HepG2 (cell line): ENCODE results near the gene TCF25. TPM values are rescaled to one million over a fixed set of nuclear protein-coding genes. Genes with fewer than 3 reads are reported as not detected.

Experiments used
- CAMTA2 ChIP-seq: sonication (generic); formaldehyde crosslinking; IDR thresholded peaks from 2 replicates; pipeline ENCODE4 v1.4.0; 2020; ENCODE audit warnings: mild to moderate bottlenecking, missing genetic modification reagents, borderline replicate concordance
- FIP1L1 ChIP-seq: fragments of 200-400 bp; formaldehyde crosslinking; IDR thresholded peaks from 2 replicates; pipeline ENCODE4 v1.6.1; 2018; ENCODE audit warnings: low read depth, mild to moderate bottlenecking, low read length, moderate library complexity, borderline replicate concordance; ENCODE audit not compliant: insufficient read depth
- KMT2A ChIP-seq: sonication (generic); formaldehyde crosslinking; IDR thresholded peaks from 2 replicates; pipeline ENCODE4 v1.4.0; 2020; ENCODE audit warnings: missing genetic modification reagents
- MAF1 ChIP-seq: sonication (generic); formaldehyde crosslinking; IDR thresholded peaks from 2 replicates; pipeline ENCODE4 v1.5.0; 2020; ENCODE audit warnings: missing genetic modification reagents, borderline replicate concordance
- MIER3 ChIP-seq: IDR thresholded peaks from 2 replicates; pipeline ENCODE4 v1.6.1; 2016; ENCODE audit warnings: missing compliant biosample characterization, borderline replicate concordance
- MZF1 ChIP-seq: sonication (generic); formaldehyde crosslinking; IDR thresholded peaks from 2 replicates; pipeline ENCODE4 v1.8.1; 2023; ENCODE audit warnings: mild to moderate bottlenecking, missing genetic modification reagents, borderline replicate concordance
- TAF1 ChIP-seq: sonication (generic); formaldehyde crosslinking; IDR thresholded peaks from 2 replicates; pipeline ENCODE4 v1.4.0; 2020; ENCODE audit warnings: missing genetic modification reagents
- TCF12 ChIP-seq, 2 experiments: fragments of 450-650 bp in 1 of 2; sonication (generic) in 1 of 2; formaldehyde crosslinking in 1 of 2; IDR thresholded peaks; 2 replicates each; pipeline versions ENCODE4 v1.6.1 to v1.8.0; 2017 to 2022; ENCODE audit warnings: antibody characterized with exemption in 1 of 2, mild to moderate bottlenecking in 1 of 2, missing genetic modification reagents in 1 of 2, moderate library complexity in 1 of 2
- TEAD3 ChIP-seq: optimal IDR thresholded peaks from 2 replicates; pipeline ENCODE3; 2016; ENCODE audit warnings: borderline replicate concordance
- ZBTB42 ChIP-seq: sonication (generic); formaldehyde crosslinking; IDR thresholded peaks from 2 replicates; pipeline ENCODE4 v1.5.0; 2020; ENCODE audit warnings: mild to moderate bottlenecking, missing genetic modification reagents
- ZIK1 ChIP-seq: sonication (generic); formaldehyde crosslinking; IDR thresholded peaks from 2 replicates; pipeline ENCODE4 v1.5.0; 2020; ENCODE audit warnings: mild to moderate bottlenecking, low read depth, missing genetic modification reagents, borderline replicate concordance
- ZNF329 ChIP-seq: sonication (generic); formaldehyde crosslinking; IDR thresholded peaks from 2 replicates; pipeline ENCODE4 v1.9.0; 2021; ENCODE audit warnings: low read depth, mild to moderate bottlenecking, missing genetic modification reagents
- ZNF773 ChIP-seq: sonication (generic); formaldehyde crosslinking; IDR thresholded peaks from 2 replicates; pipeline ENCODE4 v1.4.0; 2020; ENCODE audit warnings: missing genetic modification reagents, borderline replicate concordance
- ZSCAN20 ChIP-seq: sonication (generic); formaldehyde crosslinking; IDR thresholded peaks from 2 replicates; pipeline ENCODE4 v1.4.0; 2020; ENCODE audit warnings: missing genetic modification reagents, mild to moderate bottlenecking, borderline replicate concordance
- ZSCAN21 ChIP-seq: sonication (generic); formaldehyde crosslinking; IDR thresholded peaks from 2 replicates; pipeline ENCODE4 v1.8.0; 2022; ENCODE audit warnings: mild to moderate bottlenecking, missing genetic modification reagents, moderate library complexity, borderline replicate concordance
- ZSCAN30 ChIP-seq: sonication (generic); formaldehyde crosslinking; IDR thresholded peaks from 2 replicates; pipeline ENCODE4 v1.5.0; 2020; ENCODE audit warnings: mild to moderate bottlenecking, missing genetic modification reagents
- polyA plus RNA-seq, 8 experiments: library from polyadenylated mRNA; depleted of rRNA in 3 of 8; stranded (reverse) in 7 of 8; unstranded in 1 of 8; fragments of >200 nt; fragmentation: Illumina TruSeq in 4 of 8; extraction: Trizol in 4 of 8; gene quantifications; 2 replicates each; pipeline versions ENCODE4 v1.2.1 to v1.2.3, GENCODE V29; 2011 to 2016; ENCODE audit warnings: low read depth in 4 of 8, missing spikeins in 1 of 8, mixed read lengths in 1 of 8; ENCODE audit not compliant: insufficient read depth in 1 of 8
- total RNA-seq, 5 experiments: library from RNA; depleted of rRNA; stranded (reverse); fragments of >200 nt; fragmentation: Illumina TruSeq; extraction: Trizol; gene quantifications; 2 replicates each; pipeline ENCODE4 v1.2.3, GENCODE V29; 2016; ENCODE audit warnings: low read depth in 1 of 5
- TF ChIP-seq, protein P1 (sequence below): sonication (generic); formaldehyde crosslinking; IDR thresholded peaks from 2 replicates; pipeline ENCODE4 v1.8.0; 2022; ENCODE audit warnings: mild to moderate bottlenecking, missing genetic modification reagents, moderate library complexity
- TF ChIP-seq, protein P2 (sequence below): sonication (generic); formaldehyde crosslinking; IDR thresholded peaks from 2 replicates; pipeline ENCODE4 v1.5.1; 2020; ENCODE audit warnings: mild to moderate bottlenecking, missing genetic modification reagents
- TF ChIP-seq, protein P3 (sequence below): sonication (generic); formaldehyde crosslinking; conservative IDR thresholded peaks from 2 replicates; pipeline ENCODE4 v1.4.0; 2020; ENCODE audit warnings: mild to moderate bottlenecking, missing genetic modification reagents, moderate library complexity
- TF ChIP-seq, protein P4 (sequence below): sonication (generic); formaldehyde crosslinking; IDR thresholded peaks from 2 replicates; pipeline ENCODE4 v1.8.0; 2022; ENCODE audit warnings: low read depth, missing genetic modification reagents

TCF25 gene
- total and polyA plus RNA-seq, 2 of the 13 experiments (the other 11 are each of a cell fraction or from before 2014, with no cell fraction given): 138 to 206 TPM

DNA sequence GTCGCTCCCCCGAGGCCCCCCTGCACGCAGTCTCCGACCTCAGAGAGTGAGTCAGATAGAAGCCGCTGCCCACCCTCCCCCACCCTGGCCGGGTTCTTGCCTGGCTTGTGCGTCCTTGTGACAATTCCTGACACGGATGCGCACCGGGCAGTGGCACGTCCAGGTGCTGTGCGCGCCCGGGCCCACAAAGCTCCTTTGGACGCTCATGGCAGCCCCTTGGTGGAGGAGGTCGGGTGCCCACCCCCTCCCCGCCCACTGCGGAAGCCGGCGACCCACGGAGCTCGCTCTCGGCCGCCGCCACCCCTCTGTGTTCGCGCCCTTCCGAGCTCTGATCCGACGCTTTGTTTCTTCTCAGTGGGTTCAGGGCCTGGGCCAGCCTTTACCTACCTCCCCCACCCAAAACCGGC is 49.1 kb downstream of the TCF25 start (continued):
- peak; percentile 76; the same call in 1 of the 2 replicates for TF ChIP-seq ZSCAN20 (CRISPR knock-in tag)
- TF ChIP-seq MAF1 (CRISPR knock-in tag): peak; percentile 33; the same call in 1 of the 2 replicates
- TF ChIP-seq ZSCAN21 (CRISPR knock-in tag): no peak
- TF ChIP-seq, protein P1, sequence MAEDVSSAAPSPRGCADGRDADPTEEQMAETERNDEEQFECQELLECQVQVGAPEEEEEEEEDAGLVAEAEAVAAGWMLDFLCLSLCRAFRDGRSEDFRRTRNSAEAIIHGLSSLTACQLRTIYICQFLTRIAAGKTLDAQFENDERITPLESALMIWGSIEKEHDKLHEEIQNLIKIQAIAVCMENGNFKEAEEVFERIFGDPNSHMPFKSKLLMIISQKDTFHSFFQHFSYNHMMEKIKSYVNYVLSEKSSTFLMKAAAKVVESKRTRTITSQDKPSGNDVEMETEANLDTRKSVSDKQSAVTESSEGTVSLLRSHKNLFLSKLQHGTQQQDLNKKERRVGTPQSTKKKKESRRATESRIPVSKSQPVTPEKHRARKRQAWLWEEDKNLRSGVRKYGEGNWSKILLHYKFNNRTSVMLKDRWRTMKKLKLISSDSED (CRISPR knock-in tag): no peak
- TF ChIP-seq TEAD3 (CRISPR knock-in tag): peak; percentile 26
- TF ChIP-seq ZSCAN30 (CRISPR knock-in tag): 0 out of 2 replicates have a peak, but pooled peaks have one; percentile 30
- no peak for TF ChIP-seq FIP1L1
- TF ChIP-seq KMT2A (CRISPR knock-in tag): no peak
- peak; percentile 28; the same call in 1 of the 2 replicates for TF ChIP-seq ZNF773 (CRISPR knock-in tag)
- TF ChIP-seq, protein P2, sequence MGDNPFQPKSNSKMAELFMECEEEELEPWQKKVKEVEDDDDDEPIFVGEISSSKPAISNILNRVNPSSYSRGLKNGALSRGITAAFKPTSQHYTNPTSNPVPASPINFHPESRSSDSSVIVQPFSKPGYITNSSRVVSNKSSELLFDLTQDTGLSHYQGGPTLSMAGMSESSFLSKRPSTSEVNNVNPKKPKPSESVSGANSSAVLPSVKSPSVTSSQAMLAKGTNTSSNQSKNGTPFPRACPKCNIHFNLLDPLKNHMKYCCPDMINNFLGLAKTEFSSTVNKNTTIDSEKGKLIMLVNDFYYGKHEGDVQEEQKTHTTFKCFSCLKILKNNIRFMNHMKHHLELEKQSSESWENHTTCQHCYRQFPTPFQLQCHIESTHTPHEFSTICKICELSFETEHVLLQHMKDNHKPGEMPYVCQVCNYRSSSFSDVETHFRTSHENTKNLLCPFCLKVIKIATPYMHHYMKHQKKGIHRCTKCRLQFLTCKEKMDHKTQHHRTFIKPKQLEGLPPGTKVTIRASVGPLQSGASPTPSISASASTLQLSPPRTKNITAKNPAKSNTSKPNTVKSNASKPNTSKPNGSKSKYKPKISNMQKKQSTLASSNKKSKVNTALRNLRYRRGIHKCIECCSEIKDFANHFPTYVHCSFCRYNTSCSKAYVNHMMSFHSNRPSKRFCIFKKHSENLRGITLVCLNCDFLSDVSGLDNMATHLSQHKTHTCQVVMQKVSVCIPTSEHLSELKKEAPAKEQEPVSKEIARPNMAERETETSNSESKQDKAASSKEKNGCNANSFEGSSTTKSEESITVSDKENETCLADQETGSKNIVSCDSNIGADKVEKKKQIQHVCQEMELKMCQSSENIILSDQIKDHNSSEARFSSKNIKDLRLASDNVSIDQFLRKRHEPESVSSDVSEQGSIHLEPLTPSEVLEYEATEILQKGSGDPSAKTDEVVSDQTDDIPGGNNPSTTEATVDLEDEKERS (CRISPR knock-in tag): no peak
- TF ChIP-seq MIER3: no peak; the same call in 1 of the 2 replicates
- no peak for TF ChIP-seq ZBTB42 (CRISPR knock-in tag)
- TF ChIP-seq, protein P3, sequence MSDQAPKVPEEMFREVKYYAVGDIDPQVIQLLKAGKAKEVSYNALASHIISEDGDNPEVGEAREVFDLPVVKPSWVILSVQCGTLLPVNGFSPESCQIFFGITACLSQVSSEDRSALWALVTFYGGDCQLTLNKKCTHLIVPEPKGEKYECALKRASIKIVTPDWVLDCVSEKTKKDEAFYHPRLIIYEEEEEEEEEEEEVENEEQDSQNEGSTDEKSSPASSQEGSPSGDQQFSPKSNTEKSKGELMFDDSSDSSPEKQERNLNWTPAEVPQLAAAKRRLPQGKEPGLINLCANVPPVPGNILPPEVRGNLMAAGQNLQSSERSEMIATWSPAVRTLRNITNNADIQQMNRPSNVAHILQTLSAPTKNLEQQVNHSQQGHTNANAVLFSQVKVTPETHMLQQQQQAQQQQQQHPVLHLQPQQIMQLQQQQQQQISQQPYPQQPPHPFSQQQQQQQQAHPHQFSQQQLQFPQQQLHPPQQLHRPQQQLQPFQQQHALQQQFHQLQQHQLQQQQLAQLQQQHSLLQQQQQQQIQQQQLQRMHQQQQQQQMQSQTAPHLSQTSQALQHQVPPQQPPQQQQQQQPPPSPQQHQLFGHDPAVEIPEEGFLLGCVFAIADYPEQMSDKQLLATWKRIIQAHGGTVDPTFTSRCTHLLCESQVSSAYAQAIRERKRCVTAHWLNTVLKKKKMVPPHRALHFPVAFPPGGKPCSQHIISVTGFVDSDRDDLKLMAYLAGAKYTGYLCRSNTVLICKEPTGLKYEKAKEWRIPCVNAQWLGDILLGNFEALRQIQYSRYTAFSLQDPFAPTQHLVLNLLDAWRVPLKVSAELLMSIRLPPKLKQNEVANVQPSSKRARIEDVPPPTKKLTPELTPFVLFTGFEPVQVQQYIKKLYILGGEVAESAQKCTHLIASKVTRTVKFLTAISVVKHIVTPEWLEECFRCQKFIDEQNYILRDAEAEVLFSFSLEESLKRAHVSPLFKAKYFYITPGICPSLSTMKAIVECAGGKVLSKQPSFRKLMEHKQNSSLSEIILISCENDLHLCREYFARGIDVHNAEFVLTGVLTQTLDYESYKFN (CRISPR knock-in tag): peak; percentile 55; the same call in 1 of the 2 replicates
- TF ChIP-seq CAMTA2 (CRISPR knock-in tag): no peak; the same call in none of the 2 replicates
- TF ChIP-seq TAF1 (CRISPR knock-in tag): no peak; the same call in 1 of the 2 replicates
- TF ChIP-seq TCF12 (IDR thresholded peaks at IDR 0.05): no peak
- no peak; the same call in 1 of the 2 replicates for TF ChIP-seq TCF12 (CRISPR knock-in tag; IDR thresholded peaks at IDR 0.05)
- TF ChIP-seq, protein P4, sequence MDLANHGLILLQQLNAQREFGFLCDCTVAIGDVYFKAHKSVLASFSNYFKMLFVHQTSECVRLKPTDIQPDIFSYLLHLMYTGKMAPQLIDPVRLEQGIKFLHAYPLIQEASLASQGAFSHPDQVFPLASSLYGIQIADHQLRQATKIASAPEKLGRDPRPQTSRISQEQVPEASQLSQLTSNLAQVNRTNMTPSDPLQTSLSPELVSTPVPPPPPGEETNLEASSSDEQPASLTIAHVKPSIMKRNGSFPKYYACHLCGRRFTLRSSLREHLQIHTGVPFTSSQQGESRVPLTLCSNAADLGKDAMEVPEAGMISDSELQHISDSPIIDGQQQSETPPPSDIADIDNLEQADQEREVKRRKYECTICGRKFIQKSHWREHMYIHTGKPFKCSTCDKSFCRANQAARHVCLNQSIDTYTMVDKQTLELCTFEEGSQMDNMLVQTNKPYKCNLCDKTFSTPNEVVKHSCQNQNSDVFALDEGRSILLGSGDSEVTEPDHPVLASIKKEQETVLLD (CRISPR knock-in tag): no peak
- TF ChIP-seq ZIK1: 0 out of 2 replicates have a peak, but pooled peaks have one; percentile 2
- TF ChIP-seq MZF1 (CRISPR knock-in tag): 0 out of 2 replicates have a peak, but pooled peaks have one; percentile 67
- TF ChIP-seq ZNF329 (CRISPR knock-in tag): no peak; the same call in 1 of the 2 replicates
